BLaER1 (cell line): ENCODE results near the gene GOLPH3L.
"Not testable (repeated sequence)": the region's sequence is repeated elsewhere in the genome, so short reads cannot be mapped to it uniquely, and the experiment has no call there.

Source experiments
- H3K27ac ChIP-seq: shearing (Covaris generic); formaldehyde crosslinking; 2 replicates; pipeline ENCODE4 v1.8.1; 2022
- H3K27me3 ChIP-seq: shearing (Covaris generic); formaldehyde crosslinking; 2 replicates; pipeline ENCODE4 v1.8.1; 2022
- H3K36me3 ChIP-seq: shearing (Covaris generic); formaldehyde crosslinking; 2 replicates; pipeline ENCODE4 v1.8.1; 2022
- H3K4me1 ChIP-seq: shearing (Covaris generic); formaldehyde crosslinking; 2 replicates; pipeline ENCODE4 v1.8.1; 2022
- H3K4me2 ChIP-seq: shearing (Covaris generic); formaldehyde crosslinking; 2 replicates; pipeline ENCODE4 v1.8.1; 2022
- H3K4me3 ChIP-seq: shearing (Covaris generic); formaldehyde crosslinking; 2 replicates; pipeline ENCODE4 v1.8.1; 2022
- H3K9ac ChIP-seq: shearing (Covaris generic); formaldehyde crosslinking; 2 replicates; pipeline ENCODE4 v1.8.1; 2022
- H3K9me3 ChIP-seq: shearing (Covaris generic); formaldehyde crosslinking; 2 replicates; pipeline ENCODE4 v1.8.1; 2022
- H4K20me1 ChIP-seq: shearing (Covaris generic); formaldehyde crosslinking; 2 replicates; pipeline ENCODE4 v1.8.1; 2022
- Cebpa-rat ChIP-seq: shearing (Covaris generic); IDR thresholded peaks from 2 replicates; pipeline ENCODE4 v1.8.1; 2022

GOLPH3L gene

GRCh38 chr1:150619576-150620509 is 77.1 kb downstream of the GOLPH3L start:
- peaks cover 95% of the 10 kb centered on the region for H3K36me3 ChIP-seq
- no peak overlapping the region for H3K4me2 ChIP-seq
- no peaks in the 10 kb centered on the region for H3K27me3 ChIP-seq
- no peak for TF ChIP-seq Cebpa-rat
- no peaks in the 10 kb centered on the region for H4K20me1 ChIP-seq
- H3K4me3 ChIP-seq: no peak overlapping the region
- H3K27ac ChIP-seq: no peak overlapping the region
- H3K9ac ChIP-seq: no peak overlapping the region
- H3K9me3 ChIP-seq: no peaks in the 10 kb centered on the region
- no peaks in the 10 kb centered on the region for H3K4me1 ChIP-seq

GRCh38 chr1:150615346-150616201 is 81.4 kb downstream of the GOLPH3L start:
- peaks cover 25% of the 10 kb centered on the region for H3K4me1 ChIP-seq
- H4K20me1 ChIP-seq: no peaks in the 10 kb centered on the region
- no peak overlapping the region for H3K9ac ChIP-seq
- no peaks in the 10 kb centered on the region for H3K27me3 ChIP-seq
- no peaks in the 10 kb centered on the region for H3K9me3 ChIP-seq
- peaks cover 82% of the 10 kb centered on the region for H3K36me3 ChIP-seq
- TF ChIP-seq Cebpa-rat: no peak
- no peak overlapping the region for H3K4me3 ChIP-seq
- H3K27ac ChIP-seq: no peak overlapping the region
- no peak overlapping the region for H3K4me2 ChIP-seq

- H3K27me3 ChIP-seq: no peaks in the 10 kb centered on the region
- H3K9me3 ChIP-seq: no peaks in the 10 kb centered on the region
- peak overlapping the region; percentile 42 for H3K27ac ChIP-seq
- H3K36me3 ChIP-seq: peaks cover 79% of the 10 kb centered on the region
- peak overlapping the region; percentile 66 for H3K4me2 ChIP-seq
- H3K4me1 ChIP-seq: peaks cover 25% of the 10 kb centered on the region
- peak overlapping the region; percentile 49; the same call in 1 of the 2 replicates for H3K9ac ChIP-seq
- H4K20me1 ChIP-seq: no peaks in the 10 kb centered on the region
- H3K4me3 ChIP-seq: no peak overlapping the region
- no peak for TF ChIP-seq Cebpa-rat
Measured at GRCh38 chr1:150613061-150613920, 83.7 kb downstream of the GOLPH3L start.

- Histone ChIP-seq H4K20me1 (no peaks in the 10 kb centered on the region), H3K9ac (no peak overlapping the region), H3K4me3 (no peak overlapping the region), H3K4me2 (no peak overlapping the region), H3K36me3 (peaks cover 74% of the 10 kb centered on the region), H3K9me3 (no peaks in the 10 kb centered on the region), H3K4me1 (peaks cover 25% of the 10 kb centered on the region), H3K27me3 (no peaks in the 10 kb centered on the region), H3K27ac (no peak overlapping the region; the same call in 1 of the 2 replicates)
- TF ChIP-seq Cebpa-rat: no peak
Measured at GRCh38 chr1:150612014-150612345, 85.0 kb downstream of the GOLPH3L start.

GRCh38 chr1:150610576-150610975 is 86.4 kb downstream of the GOLPH3L start:
- Histone ChIP-seq H3K27ac (no peak overlapping the region), H3K4me1 (peaks cover 25% of the 10 kb centered on the region), H4K20me1 (no peaks in the 10 kb centered on the region), H3K9me3 (no peaks in the 10 kb centered on the region), H3K27me3 (no peaks in the 10 kb centered on the region), H3K4me3 (no peak overlapping the region), H3K36me3 (peaks cover 64% of the 10 kb centered on the region), H3K9ac (no peak overlapping the region), H3K4me2 (no peak overlapping the region)
- no peak for TF ChIP-seq Cebpa-rat

- no peaks in the 10 kb centered on the region for H3K9me3 ChIP-seq
- H4K20me1 ChIP-seq: no peaks in the 10 kb centered on the region
- no peak overlapping the region for H3K4me2 ChIP-seq
- peaks cover 25% of the 10 kb centered on the region for H3K4me1 ChIP-seq
- no peak for TF ChIP-seq Cebpa-rat
- no peak overlapping the region for H3K9ac ChIP-seq
- peaks cover 58% of the 10 kb centered on the region for H3K36me3 ChIP-seq
- no peaks in the 10 kb centered on the region for H3K27me3 ChIP-seq
- no peak overlapping the region for H3K4me3 ChIP-seq
- no peak overlapping the region for H3K27ac ChIP-seq
Measured at GRCh38 chr1:150609732-150610131, 87.2 kb downstream of the GOLPH3L start.

- Histone ChIP-seq H3K4me2 (no peak overlapping the region), H3K27ac (no peak overlapping the region)
- no peak for TF ChIP-seq Cebpa-rat
Measured at GRCh38 chr1:150606463-150607142, 90.4 kb downstream of the GOLPH3L start.

GRCh38 chr1:150605451-150605731 is 91.6 kb downstream of the GOLPH3L start:
- not testable (repeated sequence) for H3K4me1 ChIP-seq, H3K9me3 ChIP-seq, H3K4me3 ChIP-seq, H3K27me3 ChIP-seq, H3K4me2 ChIP-seq, H4K20me1 ChIP-seq, H3K27ac ChIP-seq, H3K9ac ChIP-seq
- peaks cover 36% of the 10 kb centered on the region for H3K36me3 ChIP-seq

More at GRCh38 chr1:150606463-150607142, 90.4 kb downstream of the GOLPH3L start:
- Histone ChIP-seq H3K4me1 (peaks cover 4% of the 10 kb centered on the region; the same call in 1 of the 2 replicates), H4K20me1 (no peaks in the 10 kb centered on the region), H3K27me3 (no peaks in the 10 kb centered on the region), H3K36me3 (peaks cover 40% of the 10 kb centered on the region), H3K9ac (no peak overlapping the region), H3K4me3 (no peak overlapping the region), H3K9me3 (no peaks in the 10 kb centered on the region)

- H3K4me1 ChIP-seq: no peaks in the 10 kb centered on the region
- no peak overlapping the region for H3K4me2 ChIP-seq
- H3K27me3 ChIP-seq: no peaks in the 10 kb centered on the region
- H3K9me3 ChIP-seq: no peaks in the 10 kb centered on the region
- no peak overlapping the region for H3K9ac ChIP-seq
- no peak overlapping the region for H3K4me3 ChIP-seq
- no peak overlapping the region for H3K27ac ChIP-seq
- TF ChIP-seq Cebpa-rat: no peak
- H4K20me1 ChIP-seq: no peaks in the 10 kb centered on the region
- peaks cover 30% of the 10 kb centered on the region for H3K36me3 ChIP-seq
Measured at GRCh38 chr1:150604226-150604588, 92.7 kb downstream of the GOLPH3L start.
